Activated naive CD8-positive, alpha-beta T cell treated with anti-CD3 and anti-CD28 coated beads, Interleukin-2, amount 10 ng/mL, durations not matched to agents 7 days and 5 days (primary cell): Measurements from ENCODE around the gene APBA2. TPM values are rescaled to one million over a fixed set of nuclear protein-coding genes. Genes with fewer than 3 reads are reported as not detected.

Experiments
- ATAC-seq: fragments of 150-1000 bp; cut with Tn5 transposase; one replicate; pipeline ENCODE4 v1.10.0; 2021; ENCODE audit warnings: low read depth, moderate library complexity
- POLR2A ChIA-PET: fragments of 350-600 bp; sonication (Branson Sonifier 250); formaldehyde crosslinking; loops from one replicate; lab custom pipeline; 2021; ENCODE audit warnings: antibody characterized with exemption; lab: Charles Lee
- DNase-seq: peaks from one replicate; pipeline ENCODE4 v3.0.0; 2021
- H3K27ac Mint-ChIP-seq: one replicate; pipeline ENCODE4 v1.8.0; 2022; ENCODE audit warnings: mild to moderate bottlenecking, mixed read lengths
- H3K27me3 Mint-ChIP-seq: one replicate; pipeline ENCODE4 v1.8.0; 2022; ENCODE audit warnings: mild to moderate bottlenecking, moderate library complexity, mixed read lengths
- H3K36me3 Mint-ChIP-seq: one replicate; pipeline ENCODE4 v1.8.0; 2021; ENCODE audit warnings: mild to moderate bottlenecking, mixed read lengths
- H3K4me1 Mint-ChIP-seq: one replicate; pipeline ENCODE4 v1.8.0; 2021; ENCODE audit warnings: mixed read lengths
- H3K4me3 Mint-ChIP-seq: one replicate; pipeline ENCODE4 v1.8.0; 2022; ENCODE audit warnings: mild to moderate bottlenecking, moderate library complexity, mixed read lengths
- H3K9me3 Mint-ChIP-seq: one replicate; pipeline ENCODE4 v1.8.0; 2021; ENCODE audit warnings: mixed read lengths
- total RNA-seq, 2 experiments: library from RNA; stranded (reverse); gene quantifications; one replicate each; pipeline ENCODE4 v1.2.3, GENCODE V29; 2021

Gene APBA2
- total RNA-seq, 2 experiments from 2014 or later: 65.1 to 66.0 TPM

GRCh38 chr15:29103824-29104565, 218.2 kb downstream of the APBA2 start:
- no peaks in the 10 kb centered on the region for H3K9me3 Mint-ChIP-seq
- H3K4me1 Mint-ChIP-seq: peaks cover 5% of the 10 kb centered on the region
- DNase-seq (peak; percentile 75), ATAC-seq (peak; percentile 65)
- POLR2A ChIA-PET: no interaction called here
- H3K27me3 Mint-ChIP-seq: no peaks in the 10 kb centered on the region
- H3K36me3 Mint-ChIP-seq: peaks cover 3% of the 10 kb centered on the region
- no peak overlapping the region for H3K4me3 Mint-ChIP-seq
- H3K27ac Mint-ChIP-seq: no peak overlapping the region

GRCh38 chr15:29104566-29104880, 218.7 kb downstream of the APBA2 start:
- H3K36me3 Mint-ChIP-seq: peaks cover 3% of the 10 kb centered on the region
- POLR2A ChIA-PET: no interaction called here
- no peaks in the 10 kb centered on the region for H3K9me3 Mint-ChIP-seq
- peaks cover 5% of the 10 kb centered on the region for H3K4me1 Mint-ChIP-seq
- H3K27me3 Mint-ChIP-seq: no peaks in the 10 kb centered on the region
- ATAC-seq: no peak
- DNase-seq: no peak
- peak overlapping the region; percentile 28 for H3K27ac Mint-ChIP-seq
- H3K4me3 Mint-ChIP-seq: no peak overlapping the region

GRCh38 chr15:29105151-29105854, 219.5 kb downstream of the APBA2 start:
- Mint-ChIP-seq H3K27me3 (no peaks in the 10 kb centered on the region), H3K4me1 (peaks cover 5% of the 10 kb centered on the region), H3K36me3 (peaks cover 3% of the 10 kb centered on the region), H3K9me3 (no peaks in the 10 kb centered on the region), H3K27ac (no peak overlapping the region), H3K4me3 (no peak overlapping the region)
- no peak for DNase-seq
- POLR2A ChIA-PET: no interaction called here
- no peak for ATAC-seq

- DNase-seq: no peak
- H3K27me3 Mint-ChIP-seq: no peaks in the 10 kb centered on the region
- H3K4me3 Mint-ChIP-seq: no peak overlapping the region
- no peak overlapping the region for H3K27ac Mint-ChIP-seq
- no peaks in the 10 kb centered on the region for H3K9me3 Mint-ChIP-seq
- POLR2A ChIA-PET: no interaction called here
- ATAC-seq: no peak
- peaks cover 3% of the 10 kb centered on the region for H3K36me3 Mint-ChIP-seq
- H3K4me1 Mint-ChIP-seq: peaks cover 5% of the 10 kb centered on the region
Measured at GRCh38 chr15:29106116-29106515, 220.3 kb downstream of the APBA2 start.

GRCh38 chr15:29106551-29107290, 220.9 kb downstream of the APBA2 start:
- ATAC-seq (no peak), DNase-seq (no peak)
- Mint-ChIP-seq H3K36me3 (peaks cover 3% of the 10 kb centered on the region), H3K4me1 (peaks cover 5% of the 10 kb centered on the region), H3K9me3 (no peaks in the 10 kb centered on the region), H3K4me3 (no peak overlapping the region), H3K27ac (no peak overlapping the region), H3K27me3 (no peaks in the 10 kb centered on the region)
- POLR2A ChIA-PET: no interaction called here

GRCh38 chr15:29107291-29107890, 221.6 kb downstream of the APBA2 start:
- peaks cover under 1% of the 10 kb centered on the region for H3K36me3 Mint-ChIP-seq

GRCh38 chr15:29107971-29108645, 222.3 kb downstream of the APBA2 start:
- H3K4me1 Mint-ChIP-seq: no peaks in the 10 kb centered on the region
- POLR2A ChIA-PET: no interaction called here
- no peak overlapping the region for H3K4me3 Mint-ChIP-seq
- H3K9me3 Mint-ChIP-seq: no peaks in the 10 kb centered on the region
- H3K36me3 Mint-ChIP-seq: no peaks in the 10 kb centered on the region
- no peaks in the 10 kb centered on the region for H3K27me3 Mint-ChIP-seq
- no peak overlapping the region for H3K27ac Mint-ChIP-seq
- DNase-seq: no peak
- ATAC-seq: no peak

More at GRCh38 chr15:29107291-29107890, 221.6 kb downstream of the APBA2 start:
- Mint-ChIP-seq H3K27ac (no peak overlapping the region), H3K27me3 (no peaks in the 10 kb centered on the region), H3K9me3 (no peaks in the 10 kb centered on the region), H3K4me3 (no peak overlapping the region), H3K4me1 (peaks cover under 1% of the 10 kb centered on the region)
- ATAC-seq (no peak), DNase-seq (no peak)
- POLR2A ChIA-PET: no interaction called here

- Mint-ChIP-seq H3K36me3 (peaks cover 4% of the 10 kb centered on the region), H3K27me3 (no peaks in the 10 kb centered on the region), H3K27ac (no peak overlapping the region), H3K4me3 (no peak overlapping the region), H3K4me1 (peaks cover 6% of the 10 kb centered on the region), H3K9me3 (no peaks in the 10 kb centered on the region)
- POLR2A ChIA-PET: no interaction called here
- ATAC-seq: no peak
- DNase-seq: no peak
Measured at GRCh38 chr15:29109762-29110161, 224.0 kb downstream of the APBA2 start.

GRCh38 chr15:29110176-29110575, 224.4 kb downstream of the APBA2 start:
- ATAC-seq (peak; percentile 8), DNase-seq (no peak)
- peaks cover 7% of the 10 kb centered on the region for H3K4me1 Mint-ChIP-seq
- POLR2A ChIA-PET: no interaction called here
- H3K9me3 Mint-ChIP-seq: no peaks in the 10 kb centered on the region
- H3K27me3 Mint-ChIP-seq: no peaks in the 10 kb centered on the region
- H3K27ac Mint-ChIP-seq: no peak overlapping the region
- peaks cover 5% of the 10 kb centered on the region for H3K36me3 Mint-ChIP-seq
- no peak overlapping the region for H3K4me3 Mint-ChIP-seq

- H3K36me3 Mint-ChIP-seq: peaks cover 5% of the 10 kb centered on the region
- H3K27ac Mint-ChIP-seq: no peak overlapping the region
- DNase-seq: no peak
- POLR2A ChIA-PET: no interaction called here
- no peak for ATAC-seq
- no peaks in the 10 kb centered on the region for H3K27me3 Mint-ChIP-seq
- peaks cover 7% of the 10 kb centered on the region for H3K4me1 Mint-ChIP-seq
- H3K9me3 Mint-ChIP-seq: no peaks in the 10 kb centered on the region
- no peak overlapping the region for H3K4me3 Mint-ChIP-seq
Measured at GRCh38 chr15:29110733-29111132, 225.0 kb downstream of the APBA2 start.

- no peaks in the 10 kb centered on the region for H3K9me3 Mint-ChIP-seq
- peaks cover 7% of the 10 kb centered on the region for H3K4me1 Mint-ChIP-seq
- H3K27me3 Mint-ChIP-seq: no peaks in the 10 kb centered on the region
Measured at GRCh38 chr15:29111705-29112281, 226.0 kb downstream of the APBA2 start.

GRCh38 chr15:29113336-29114220, 227.8 kb downstream of the APBA2 start:
- POLR2A ChIA-PET: no interaction called here
- DNase-seq (no peak), ATAC-seq (no peak)
- Mint-ChIP-seq H3K4me1 (peaks cover 7% of the 10 kb centered on the region), H3K9me3 (no peaks in the 10 kb centered on the region), H3K36me3 (peaks cover 5% of the 10 kb centered on the region), H3K4me3 (no peak overlapping the region), H3K27ac (no peak overlapping the region), H3K27me3 (no peaks in the 10 kb centered on the region)

More at GRCh38 chr15:29111705-29112281, 226.0 kb downstream of the APBA2 start:
- Mint-ChIP-seq H3K4me3 (no peak overlapping the region), H3K27ac (no peak overlapping the region), H3K36me3 (peaks cover 5% of the 10 kb centered on the region)
- DNase-seq (no peak), ATAC-seq (no peak)
- POLR2A ChIA-PET: interaction anchor here (0.6 kb wide), 1 partner anchor 966 kb away, joined by 3 read pairs; no protein-coding TSS in a partner anchor
